GM21390 (cell line): Measurements from ENCODE around the gene MYBPC2.

Experiments used
- ATAC-seq: cut with Tn5 transposase; IDR thresholded peaks from one replicate; pipeline ENCODE4 v1.9.1; 2021; ENCODE audit not compliant: unreplicated experiment

MYBPC2 gene

GRCh38 chr19:50409347-50409746, 23.3 kb upstream of the MYBPC2 start:
- no peak for ATAC-seq

- ATAC-seq: no peak
These were observed 22.6 kb upstream of the MYBPC2 start for GRCh38 chr19:50410109-50410508.

GRCh38 chr19:50412419-50412818, 20.3 kb upstream of the MYBPC2 start:
- no peak for ATAC-seq

GRCh38 chr19:50413096-50413495, 19.6 kb upstream of the MYBPC2 start:
- ATAC-seq: no peak

- ATAC-seq: no peak
These were observed 19.2 kb upstream of the MYBPC2 start for GRCh38 chr19:50413531-50413930.

- ATAC-seq: no peak
These were observed 17.6 kb upstream of the MYBPC2 start for GRCh38 chr19:50414864-50415660.

- ATAC-seq: peak; percentile 49
These were observed 17.0 kb upstream of the MYBPC2 start for GRCh38 chr19:50415661-50416033.

- no peak for ATAC-seq
These were observed 16.4 kb upstream of the MYBPC2 start for GRCh38 chr19:50416034-50416977.

GRCh38 chr19:50417111-50418081, 15.3 kb upstream of the MYBPC2 start:
- ATAC-seq: no peak

- no peak for ATAC-seq
These were observed 14.3 kb upstream of the MYBPC2 start, which contains the start of gene SPIB for GRCh38 chr19:50418176-50419021. Gene SPIB, plus strand, starts transcription at chr19:50418938. Its CDS starts 25 bp downstream, at chr19:50418963.

- ATAC-seq: no peak
These were observed 13.6 kb upstream of the MYBPC2 start for GRCh38 chr19:50419022-50419579.

- no peak for ATAC-seq
These were observed 13.1 kb upstream of the MYBPC2 start for GRCh38 chr19:50419580-50420035.

- no peak for ATAC-seq
These were observed 12.6 kb upstream of the MYBPC2 start for GRCh38 chr19:50420127-50420526.

GRCh38 chr19:50420808-50421207, 11.9 kb upstream of the MYBPC2 start:
- no peak for ATAC-seq

- ATAC-seq: no peak
These were observed 10.1 kb upstream of the MYBPC2 start for GRCh38 chr19:50422397-50423278.

GRCh38 chr19:50423279-50424113, 9.2 kb upstream of the MYBPC2 start:
- ATAC-seq: no peak

- no peak for ATAC-seq
These were observed 7.1 kb upstream of the MYBPC2 start for GRCh38 chr19:50425581-50425980.
